MV-4-11 (cell line): ENCODE measurements around the gene HTRA1.

Experiments
- DNase-seq: peaks from one replicate; lab custom pipeline; 2025; lab: John Stamatoyannopoulos, UW

HTRA1 gene

DNA sequence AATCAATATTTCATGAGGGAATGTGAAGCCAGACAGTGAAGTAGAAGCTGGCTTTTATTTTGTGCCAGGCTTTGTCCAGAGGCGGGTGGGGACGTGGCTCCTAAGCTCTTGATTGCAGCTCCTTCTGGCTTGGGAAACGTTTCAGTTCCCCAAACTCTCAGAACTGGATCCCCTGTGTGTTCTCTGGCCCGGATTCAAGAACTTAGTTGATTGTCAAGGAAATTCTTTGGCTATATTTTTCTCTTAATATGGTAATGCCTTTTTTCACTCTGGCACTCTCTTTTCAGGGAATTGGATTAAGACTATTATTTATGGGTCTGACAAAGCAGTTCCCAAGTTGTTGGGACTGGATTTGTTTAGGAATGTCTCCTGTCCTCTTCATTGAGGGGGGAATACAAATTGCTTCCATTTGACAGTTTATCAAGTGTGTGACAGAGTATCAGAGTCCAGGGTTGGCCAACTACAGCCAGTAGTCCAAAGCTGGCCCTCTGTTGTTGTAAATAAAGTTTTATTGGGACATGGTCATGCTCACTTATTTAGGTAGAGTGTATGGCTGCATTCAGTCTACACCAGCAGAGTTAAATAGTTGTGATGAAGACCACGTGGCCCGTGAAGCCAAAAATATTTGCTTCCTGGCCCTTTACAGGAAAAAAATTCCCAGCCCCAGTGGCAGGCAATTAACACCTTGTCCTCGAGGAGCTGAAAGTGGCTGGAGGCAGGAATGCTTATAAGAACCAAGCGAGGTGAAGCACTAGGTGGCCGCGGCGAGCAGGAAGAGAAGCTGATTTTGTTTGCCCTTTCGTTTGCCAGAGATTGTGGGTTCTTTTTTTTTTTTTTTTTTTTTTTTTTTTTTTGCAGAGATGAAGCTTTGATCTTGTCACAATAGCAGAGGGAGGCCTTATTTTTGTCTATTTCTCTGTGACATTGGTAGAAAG, 34.3 kb downstream of the HTRA1 start:
- peak; percentile 51 for DNase-seq

DNA sequence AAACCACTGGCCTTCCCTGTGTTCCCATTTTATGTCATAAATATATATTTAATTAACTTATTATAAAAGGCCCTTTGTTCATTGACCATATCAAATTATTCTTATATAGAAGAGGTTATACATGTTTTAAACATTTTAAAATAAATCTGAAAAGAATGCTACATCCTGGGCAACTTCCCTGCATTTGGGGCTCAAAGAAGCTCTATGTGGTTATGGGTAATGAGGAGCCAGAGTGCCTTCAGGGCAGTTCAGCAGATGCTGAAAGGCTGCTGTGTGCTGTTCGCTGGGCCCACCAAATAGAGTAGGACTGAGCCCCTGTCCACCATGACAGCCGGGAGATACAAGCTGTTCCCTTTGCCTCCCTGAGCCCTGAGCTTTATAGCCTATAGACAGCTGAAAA, 35.9 kb downstream of the HTRA1 start:
- DNase-seq: no peak

DNA sequence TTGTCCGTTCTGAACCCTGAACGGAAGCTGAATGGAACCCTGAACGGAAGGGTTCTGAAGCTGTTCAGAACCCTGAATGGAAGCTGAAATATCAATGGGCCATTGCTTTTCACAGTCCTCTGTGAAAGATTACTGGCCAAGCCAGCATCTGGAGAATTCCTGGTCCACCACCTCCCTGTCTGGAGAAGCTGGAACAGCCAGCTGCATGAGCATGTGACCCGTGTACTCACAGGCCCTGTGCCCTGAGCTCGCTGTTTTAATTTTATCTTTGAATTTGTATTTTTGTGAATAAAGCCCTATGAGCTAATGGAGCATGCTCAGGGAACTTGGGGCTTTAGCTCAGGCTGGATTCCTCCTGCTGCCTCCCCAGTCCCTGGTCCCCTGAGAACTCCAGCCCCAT, 37.2 kb downstream of the HTRA1 start:
- DNase-seq: no peak

DNA sequence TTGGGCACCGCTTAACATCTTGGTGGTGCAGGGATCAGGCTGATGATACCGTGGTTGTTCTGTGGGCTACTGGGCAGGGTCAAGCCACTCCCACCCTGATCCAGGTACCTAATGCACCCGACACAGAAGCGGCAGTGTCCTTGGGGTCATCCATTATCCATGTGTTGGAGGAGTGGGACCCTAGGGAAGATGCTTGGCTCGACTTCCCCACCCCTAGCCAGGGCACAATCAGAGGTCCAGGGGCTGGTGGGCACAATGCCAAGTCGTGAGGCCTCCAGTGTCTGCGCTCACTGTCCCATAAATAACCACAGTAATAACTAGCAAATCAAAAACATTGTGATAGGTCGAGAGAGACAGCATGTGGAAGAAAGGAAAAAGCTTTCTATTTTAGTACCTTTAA, 37.7 kb downstream of the HTRA1 start:
- no peak for DNase-seq

DNA sequence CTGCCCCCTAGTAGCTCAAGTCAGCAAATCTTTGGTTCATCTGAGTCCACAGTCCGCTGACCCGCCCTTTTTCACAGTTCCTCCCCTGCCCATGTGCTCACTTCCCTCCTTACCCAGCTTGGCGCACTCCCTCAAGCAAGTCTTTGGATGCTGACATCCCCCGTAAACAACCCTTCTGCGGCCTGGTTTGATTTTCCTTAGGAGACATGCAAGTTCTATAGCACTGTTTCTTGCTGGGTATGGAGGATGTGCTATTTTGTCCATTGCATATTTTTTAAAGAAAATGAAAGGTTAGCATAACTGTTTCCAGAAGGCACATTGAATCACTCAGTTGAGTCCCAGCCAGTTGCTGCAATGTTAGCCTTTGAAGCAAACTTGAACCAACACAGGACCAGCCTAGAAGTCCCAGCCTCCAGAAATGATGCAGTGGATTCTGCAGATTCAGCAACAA, 38.2 kb downstream of the HTRA1 start:
- DNase-seq: peak; percentile 71

DNA sequence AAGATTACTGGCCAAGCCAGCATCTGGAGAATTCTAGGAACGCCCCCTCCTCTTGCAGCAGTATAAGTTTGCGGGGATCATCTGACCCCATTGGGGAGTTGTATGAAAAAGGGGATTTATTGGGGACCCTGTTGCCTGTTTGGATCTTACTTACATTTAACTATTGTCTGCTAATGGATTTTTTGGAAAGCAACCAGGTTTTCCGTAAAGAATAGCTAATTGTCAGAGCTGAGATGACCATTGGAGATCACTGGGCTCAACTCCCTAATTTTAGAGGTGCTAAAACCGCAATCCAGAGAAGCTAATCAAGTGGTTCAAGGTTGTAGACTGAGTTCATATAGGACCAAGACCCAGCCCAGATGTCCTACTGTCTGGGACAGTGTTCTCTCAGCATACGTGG, 38.8 kb downstream of the HTRA1 start:
- DNase-seq: no peak

DNA sequence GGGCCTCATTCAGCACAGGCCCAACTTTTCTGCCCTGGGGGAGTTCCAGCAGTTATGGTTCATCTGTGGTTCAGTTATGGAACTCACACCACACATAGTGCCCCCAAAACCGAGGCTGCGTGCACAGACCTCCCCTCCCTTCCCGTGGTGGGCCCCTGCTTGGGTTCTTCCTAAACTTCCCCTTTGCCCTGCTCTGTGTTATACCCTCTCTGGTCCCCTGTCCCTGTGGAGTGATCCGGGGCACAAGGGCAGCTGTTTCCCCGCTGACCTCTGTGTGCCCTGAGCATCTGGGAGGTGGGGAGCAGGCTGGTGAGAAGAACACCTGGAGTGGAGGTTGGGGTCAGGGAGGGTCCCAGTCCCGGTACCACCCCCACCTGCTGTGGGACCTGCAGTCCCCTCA, 39.4 kb downstream of the HTRA1 start:
- no peak for DNase-seq

DNA sequence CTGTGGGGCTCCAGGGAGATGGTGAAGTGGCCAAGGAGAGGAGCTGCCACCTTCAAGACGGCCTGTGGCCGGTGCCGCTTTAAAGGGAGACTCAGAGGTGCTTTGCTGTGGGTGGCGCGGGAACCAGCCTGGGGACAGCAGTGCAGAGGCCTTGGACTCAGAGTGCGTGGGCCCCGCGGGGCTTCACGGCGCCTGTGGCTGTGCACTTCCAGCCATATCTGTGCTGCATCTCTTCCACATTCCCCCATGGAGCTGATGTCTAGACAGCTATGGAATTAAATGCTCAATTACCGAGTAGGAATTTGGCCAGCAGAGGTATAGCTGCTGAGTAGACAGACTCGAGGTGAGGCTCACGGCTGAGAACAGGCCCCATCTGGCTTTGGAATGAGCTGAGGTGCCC, 41.7 kb downstream of the HTRA1 start:
- DNase-seq: no peak

DNA sequence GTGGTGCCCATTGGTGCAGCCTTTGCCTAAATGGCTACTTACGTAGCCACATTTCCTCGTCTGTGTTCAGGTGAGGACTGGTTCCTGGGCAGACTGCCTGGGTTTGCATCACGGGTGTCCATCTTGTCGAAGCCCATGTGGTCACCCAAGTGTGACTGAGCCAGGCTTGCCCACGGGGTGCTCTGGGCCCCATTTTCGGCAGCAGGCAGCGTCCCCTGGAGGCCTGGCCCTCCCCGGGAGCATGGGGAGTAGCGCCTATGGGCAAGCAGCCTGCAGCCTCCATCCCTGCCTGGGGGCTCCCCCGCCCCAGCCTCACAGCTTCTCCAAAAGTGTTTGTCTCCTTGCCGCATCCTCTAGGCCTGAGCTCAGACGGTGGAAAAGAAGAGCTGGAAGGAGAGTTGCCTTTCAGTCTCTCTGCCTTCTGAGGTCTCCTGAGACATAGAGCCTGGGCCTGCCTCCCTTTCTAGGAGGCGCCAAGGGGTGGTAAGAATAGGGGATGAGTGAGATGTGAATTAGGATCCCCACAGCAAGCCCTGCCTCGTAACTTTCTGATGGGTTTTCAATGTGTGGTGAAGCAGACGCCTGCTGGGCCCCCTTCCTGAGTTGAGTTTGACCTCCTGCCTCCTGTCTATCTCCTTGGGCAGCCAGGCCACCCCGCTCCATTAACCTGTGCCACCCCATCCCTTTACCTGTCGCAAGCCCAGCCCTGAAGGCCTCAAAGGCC, 42.7 kb downstream of the HTRA1 start:
- DNase-seq: no peak

DNA sequence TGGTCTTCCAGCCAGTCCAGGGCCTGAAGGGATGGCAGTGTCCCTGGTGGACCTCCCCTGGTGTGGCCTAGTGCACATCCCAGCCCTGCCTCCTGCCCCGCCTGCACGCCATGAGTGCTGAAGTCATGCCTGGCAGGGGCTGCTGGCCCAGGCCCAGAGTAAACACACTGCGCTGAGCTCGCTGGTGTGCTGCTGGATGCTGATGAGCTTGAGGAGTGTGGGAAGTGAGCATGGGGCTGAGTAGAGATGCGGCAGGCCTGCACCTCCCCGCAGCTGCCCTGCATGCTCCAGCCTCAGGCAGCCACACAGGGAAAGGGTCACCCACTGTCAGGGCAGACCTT, 43.2 kb downstream of the HTRA1 start:
- no peak for DNase-seq

DNA sequence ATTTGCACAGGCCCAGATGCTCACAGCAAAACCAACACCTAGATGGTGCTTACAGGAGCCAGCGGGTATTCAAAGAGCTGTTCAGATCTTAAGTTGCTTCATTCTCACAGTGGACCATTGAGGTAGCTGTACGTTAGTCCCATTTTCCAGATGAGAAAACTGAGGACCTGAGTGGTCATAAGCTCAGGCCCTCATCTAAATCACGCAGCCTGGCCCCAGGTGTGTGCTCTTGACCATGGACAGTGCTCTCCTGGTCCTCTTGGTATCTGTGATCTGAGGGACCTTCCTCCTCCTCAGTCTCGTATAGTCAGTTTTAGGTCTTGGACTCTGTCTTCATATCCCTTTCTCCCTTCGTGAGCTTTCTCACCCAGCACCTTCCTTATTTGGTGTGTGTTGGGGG, 43.7 kb downstream of the HTRA1 start:
- DNase-seq: no peak

DNA sequence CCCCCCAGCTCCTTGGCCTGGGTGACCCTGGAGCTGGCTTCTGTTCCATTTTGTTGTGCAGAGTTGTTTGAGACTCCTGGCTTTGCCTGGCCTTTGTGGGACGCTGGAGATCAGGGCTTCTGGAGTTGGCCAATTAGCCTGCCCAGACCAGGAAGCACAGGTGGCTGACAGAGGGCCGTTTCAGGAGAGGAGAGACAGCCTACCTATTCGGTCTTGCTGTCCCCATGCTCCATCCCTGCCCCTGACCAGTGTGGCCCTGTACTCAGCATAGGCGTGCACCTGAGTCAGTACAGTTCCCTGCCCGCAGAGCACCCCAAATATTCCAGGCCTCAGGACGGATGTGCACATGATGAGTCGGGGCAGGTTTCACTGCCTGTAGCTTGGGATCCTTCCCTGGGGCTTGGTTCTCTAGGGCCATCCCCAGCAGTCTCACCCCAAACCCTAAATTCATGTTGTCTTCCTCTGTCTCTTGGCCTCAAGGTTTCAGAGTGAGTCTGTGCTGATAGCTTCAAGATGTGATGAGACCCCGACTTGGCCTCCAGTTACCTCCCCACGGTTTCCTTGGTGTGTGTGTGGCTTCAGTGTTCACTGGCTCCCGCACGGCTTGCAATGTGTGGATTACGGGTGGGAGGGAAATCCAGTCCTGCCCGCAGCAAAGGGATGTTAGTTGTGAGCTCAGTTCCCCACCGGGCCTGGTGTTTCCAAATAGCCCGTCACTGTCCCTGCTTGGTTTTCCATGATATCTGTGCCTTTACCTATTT, 44.7 kb downstream of the HTRA1 start:
- DNase-seq: no peak

DNA sequence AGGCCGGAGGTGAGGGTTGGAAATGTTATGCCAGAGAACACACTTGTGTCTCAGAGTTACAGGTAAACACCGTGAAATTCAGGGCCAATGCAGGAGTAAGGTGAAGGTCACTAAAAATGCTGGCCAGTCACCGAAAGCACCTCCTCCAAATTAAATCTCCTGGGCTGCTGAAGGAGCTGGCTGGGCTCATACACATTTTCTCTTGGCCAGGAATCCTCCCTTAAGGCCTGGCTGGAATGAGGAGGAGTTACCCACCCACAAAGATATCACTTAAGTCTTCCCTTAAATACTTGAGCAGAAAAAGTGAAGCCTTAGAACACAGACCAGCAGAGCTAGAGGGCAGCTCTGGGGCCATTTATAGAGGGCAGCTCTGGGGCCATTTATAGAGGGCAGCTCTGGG, 46.3 kb downstream of the HTRA1 start:
- no peak for DNase-seq

DNA sequence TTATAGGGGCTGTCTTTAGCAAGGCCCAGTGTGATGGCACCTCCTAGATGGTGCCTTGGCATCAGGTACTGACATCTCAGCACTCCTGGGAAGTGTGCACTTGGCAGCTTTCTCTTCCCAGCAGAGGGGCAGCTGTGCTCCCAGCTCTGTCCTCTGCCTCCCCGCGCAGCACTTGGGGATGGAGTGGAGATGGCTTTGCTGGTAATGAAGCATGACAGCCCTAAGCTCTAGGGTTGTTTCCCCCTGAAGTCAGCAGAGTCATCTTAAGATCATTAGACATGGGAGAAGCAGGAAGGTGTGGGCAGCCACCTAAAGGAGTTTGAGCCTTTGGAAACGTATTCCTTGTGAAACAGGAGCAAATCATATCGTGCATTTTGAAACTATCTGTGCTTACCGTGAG, 46.7 kb downstream of the HTRA1 start:
- no peak for DNase-seq

DNA sequence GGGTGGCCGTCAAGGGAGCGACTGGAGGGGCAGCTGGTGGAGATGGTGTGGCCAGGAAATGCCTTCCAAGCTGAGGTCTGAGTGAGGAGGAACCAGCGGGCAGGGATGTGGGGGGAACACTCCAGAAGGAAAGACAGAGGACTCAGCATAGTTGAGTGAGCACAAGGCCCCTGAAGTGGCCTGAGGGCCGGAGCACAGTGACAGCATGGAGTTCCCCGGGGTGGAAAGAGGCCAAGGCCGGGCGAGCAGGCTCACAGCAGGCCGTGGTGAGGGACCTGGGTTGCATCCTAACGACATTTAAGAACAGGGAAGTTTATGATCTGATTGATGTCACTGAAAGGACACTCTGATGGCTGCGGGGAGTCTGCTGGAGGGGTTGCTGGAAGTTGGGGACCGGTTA, 48.0 kb downstream of the HTRA1 start:
- no peak for DNase-seq

DNA sequence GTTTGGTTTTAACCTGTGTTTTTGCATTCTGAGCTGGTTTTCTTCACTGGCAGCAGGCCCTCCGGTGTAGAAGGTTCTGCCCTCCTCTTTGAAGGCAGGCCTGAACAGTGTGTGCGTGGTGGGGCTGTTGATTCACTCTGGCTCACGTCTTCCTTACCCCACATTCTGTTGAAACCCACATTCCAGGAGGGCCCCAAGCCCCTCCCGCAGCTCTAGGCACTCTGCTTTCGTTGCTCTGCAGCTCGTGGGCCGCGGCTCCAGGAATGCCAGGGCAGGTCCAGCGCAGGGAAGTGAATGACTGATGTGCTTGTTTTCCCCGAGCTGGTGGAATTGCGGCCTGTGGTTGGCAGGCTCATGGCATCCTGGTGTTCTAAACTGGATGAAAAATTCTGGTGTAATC, 49.0 kb downstream of the HTRA1 start:
- no peak for DNase-seq

DNA sequence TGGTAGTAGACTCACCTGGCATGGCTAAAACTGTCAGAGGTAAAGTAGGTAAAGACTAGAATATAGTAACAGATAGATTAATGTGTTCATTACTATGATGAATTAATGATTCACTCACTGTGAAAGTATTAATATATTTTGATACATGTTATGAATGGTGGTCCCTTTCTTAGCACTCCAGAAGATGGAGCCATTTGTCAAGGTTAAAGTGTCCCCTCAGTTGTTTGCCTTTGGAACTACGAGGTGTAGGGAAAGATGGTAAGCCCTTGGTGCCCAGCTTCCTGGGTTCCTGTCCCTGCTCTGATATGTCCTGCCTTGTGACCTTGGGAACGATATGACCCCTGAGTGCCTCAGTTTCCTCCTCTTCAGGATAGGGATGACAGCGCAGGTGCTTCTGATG, 49.4 kb downstream of the HTRA1 start:
- no peak for DNase-seq

DNA sequence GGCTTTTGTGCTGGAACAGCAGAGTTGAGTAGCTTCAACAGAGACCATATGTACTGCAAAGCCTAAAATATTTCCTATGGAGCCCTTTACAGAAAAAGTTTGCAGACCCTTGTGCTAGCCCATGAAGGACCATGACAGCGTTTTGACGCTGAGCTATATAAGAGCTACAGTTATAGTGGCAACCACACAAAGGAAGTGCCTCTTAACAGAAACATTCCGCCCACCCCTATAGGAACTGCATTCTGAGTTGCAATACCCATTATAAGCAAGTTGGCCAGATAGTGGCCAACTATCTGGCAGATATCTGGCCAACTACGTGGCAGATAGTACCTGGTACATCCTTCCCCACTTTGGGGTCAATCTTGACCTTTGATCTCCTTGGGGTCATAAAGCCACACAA, 51.7 kb downstream of the HTRA1 start:
- peak; percentile 37 for DNase-seq

DNA sequence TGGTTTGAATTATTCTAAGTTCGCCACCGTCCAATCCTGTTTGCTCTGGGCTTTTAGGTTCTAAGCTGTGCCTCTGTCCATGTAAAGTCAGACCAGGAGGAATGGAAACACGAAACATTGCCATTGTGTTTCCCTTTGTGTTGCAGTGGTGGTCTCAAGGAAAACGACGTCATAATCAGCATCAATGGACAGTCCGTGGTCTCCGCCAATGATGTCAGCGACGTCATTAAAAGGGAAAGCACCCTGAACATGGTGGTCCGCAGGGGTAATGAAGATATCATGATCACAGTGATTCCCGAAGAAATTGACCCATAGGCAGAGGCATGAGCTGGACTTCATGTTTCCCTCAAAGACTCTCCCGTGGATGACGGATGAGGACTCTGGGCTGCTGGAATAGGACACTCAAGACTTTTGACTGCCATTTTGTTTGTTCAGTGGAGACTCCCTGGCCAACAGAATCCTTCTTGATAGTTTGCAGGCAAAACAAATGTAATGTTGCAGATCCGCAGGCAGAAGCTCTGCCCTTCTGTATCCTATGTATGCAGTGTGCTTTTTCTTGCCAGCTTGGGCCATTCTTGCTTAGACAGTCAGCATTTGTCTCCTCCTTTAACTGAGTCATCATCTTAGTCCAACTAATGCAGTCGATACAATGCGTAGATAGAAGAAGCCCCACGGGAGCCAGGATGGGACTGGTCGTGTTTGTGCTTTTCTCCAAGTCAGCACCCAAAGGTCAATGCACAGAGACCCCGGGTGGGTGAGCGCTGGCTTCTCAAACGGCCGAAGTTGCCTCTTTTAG, 52.9 kb downstream of the HTRA1 start:
- no peak for DNase-seq

DNA sequence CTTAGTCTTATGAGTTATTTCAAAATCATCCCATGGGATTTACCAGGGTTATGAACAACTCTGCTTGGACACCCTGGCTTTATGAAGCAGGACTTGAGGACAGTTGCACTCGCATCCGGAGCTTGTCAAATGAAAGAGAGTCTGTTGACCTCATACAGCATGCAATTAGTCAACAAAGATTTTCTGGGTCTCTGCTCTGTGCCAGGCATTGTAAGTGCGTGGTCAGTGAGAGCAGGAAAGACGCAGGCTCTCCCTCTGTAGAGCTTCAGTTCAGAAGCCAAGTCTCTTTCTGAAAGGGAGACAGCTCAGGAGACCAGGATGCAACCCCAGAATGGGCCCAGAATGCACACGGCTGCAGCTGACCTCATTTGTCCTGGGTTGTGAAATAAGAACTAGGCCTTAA, 53.7 kb downstream of the HTRA1 start:
- peak; percentile 1 for DNase-seq

DNA sequence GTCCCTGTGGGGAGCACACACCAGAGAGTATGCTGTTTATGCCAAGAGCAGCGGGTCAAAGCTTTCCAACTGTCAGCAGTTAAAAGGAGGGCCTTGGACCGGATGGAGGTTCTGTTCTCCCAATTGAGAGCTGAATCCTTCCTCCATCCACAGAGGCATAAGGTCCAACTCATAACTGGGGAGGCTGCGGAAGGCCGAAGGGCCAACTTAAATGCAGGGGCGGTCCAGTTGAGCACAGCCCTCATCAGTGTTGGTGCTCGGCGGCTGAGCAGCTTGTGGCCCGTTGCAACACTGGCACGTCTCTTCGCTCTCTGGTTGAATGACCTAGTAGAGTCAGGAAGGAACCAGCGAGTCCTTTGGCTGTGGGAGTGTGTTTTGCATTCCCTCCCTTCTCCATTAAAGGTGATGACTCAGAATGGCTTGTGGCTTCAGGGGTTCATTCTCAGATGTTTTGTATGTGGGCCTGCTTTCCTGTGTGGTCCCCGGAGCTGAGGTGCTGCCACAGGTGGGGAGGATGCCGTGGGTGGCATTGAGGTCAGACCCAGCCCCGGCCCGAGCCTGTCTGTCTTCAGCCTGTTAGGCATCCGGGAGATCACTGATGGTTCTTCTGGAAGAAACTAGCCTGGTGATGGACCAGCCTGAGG, 54.4 kb downstream of the HTRA1 start:
- DNase-seq: no peak
